ENCODE results near the gene HCK.
"Not testable (repeated sequence)": the region's sequence is repeated elsewhere in the genome, so short reads cannot be mapped to it uniquely, and the experiment has no call there.

The HCK gene

GRCh38 chr20:32109392-32110172, 57.5 kb downstream of the HCK start, which contains the start of gene TM9SF4:
TSS of gene TM9SF4 (plus strand) at chr20:32109714. CDS start at chr20:32109741, 27 bp downstream.
- DNase-seq, result peak; percentile 94

GRCh38 chr20:32110173-32110704, 58.2 kb downstream of the HCK start:
- DNase-seq, result no peak

GRCh38 chr20:32110727-32111126, 58.7 kb downstream of the HCK start:
- DNase-seq, result no peak

DNA sequence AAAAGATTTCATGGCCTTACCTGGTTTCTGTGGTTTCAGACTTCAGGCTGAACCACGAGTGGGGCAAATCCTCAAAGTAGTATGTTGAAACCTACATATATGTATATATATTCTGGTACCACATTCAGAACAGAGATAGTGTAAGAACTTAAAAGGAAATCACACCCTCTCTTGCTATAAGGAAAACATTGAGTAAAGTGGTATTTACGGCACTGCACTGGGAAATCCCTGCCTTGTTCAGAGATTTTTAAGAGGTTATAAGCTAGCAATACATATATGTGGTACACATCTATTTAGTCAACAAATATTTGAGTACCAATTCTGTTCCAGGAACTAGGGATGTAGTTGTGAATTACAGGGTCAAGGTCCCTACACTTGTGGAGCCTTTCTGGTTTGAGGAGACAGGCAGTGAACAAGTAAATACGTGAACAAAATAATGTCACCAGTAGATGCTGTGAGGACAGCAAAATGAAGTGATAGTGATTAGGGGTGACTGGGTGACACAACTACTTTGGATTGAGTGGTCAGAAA, 59.2 kb downstream of the HCK start:
- DNase-seq, result no peak

- no peak for DNase-seq
Measured at GRCh38 chr20:32111753-32112152, 59.7 kb downstream of the HCK start.

DNA sequence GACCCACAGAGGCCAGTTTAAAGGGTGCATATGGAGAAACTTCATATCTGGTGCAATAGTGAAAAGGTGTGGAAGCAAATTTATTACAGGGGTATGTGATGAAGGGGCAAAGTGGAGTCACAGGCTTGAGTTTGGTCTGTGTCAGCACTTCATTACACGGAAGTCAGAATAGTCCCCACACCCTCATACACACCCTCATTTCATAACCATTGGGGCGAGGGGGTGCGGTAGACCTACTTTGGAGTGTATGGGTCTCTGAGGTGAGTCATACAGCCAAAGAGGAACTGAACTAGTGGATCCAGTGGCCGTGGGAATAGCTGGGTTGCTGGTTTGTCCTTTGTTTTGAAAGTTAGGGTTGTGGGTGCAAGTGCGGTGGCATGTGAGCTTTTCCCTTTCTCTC, 60.8 kb downstream of the HCK start:
- DNase-seq, result peak; percentile 24

- DNase-seq, result no peak
Measured at GRCh38 chr20:32113591-32114260, 61.7 kb downstream of the HCK start.

DNA sequence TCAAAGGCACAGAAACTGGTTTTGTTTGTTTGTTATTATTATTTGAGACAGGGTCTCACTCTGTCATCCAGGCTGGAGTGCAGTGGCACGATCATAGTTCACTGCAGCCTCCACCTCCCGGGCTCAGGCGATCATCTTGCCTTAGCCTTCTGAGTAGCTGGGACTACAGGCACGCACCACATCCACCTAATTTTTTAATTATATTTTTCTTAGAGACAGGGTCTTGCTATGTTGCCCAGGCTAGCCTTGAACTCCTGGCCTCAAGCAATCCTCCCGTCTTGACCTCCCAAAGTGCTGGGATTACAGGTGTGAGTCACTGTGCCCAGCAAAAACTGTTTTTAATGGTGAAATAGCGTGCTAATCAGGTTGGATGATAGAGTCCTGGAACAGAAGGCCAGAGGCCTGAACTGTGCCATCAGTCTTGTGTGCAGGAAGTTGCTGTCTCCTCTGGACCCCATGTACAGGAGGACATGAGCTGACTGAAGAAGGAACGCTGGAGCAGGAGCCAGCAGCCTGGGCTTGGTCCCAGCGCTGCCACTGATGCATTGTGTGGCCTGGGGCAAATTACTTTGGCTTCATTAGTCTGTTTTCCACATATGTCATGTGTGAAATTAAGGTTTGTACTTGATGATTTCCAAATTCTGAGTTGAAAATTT, 62.4 kb downstream of the HCK start:
- DNase-seq, result no peak

- DNase-seq, result no peak
Measured at GRCh38 chr20:32115211-32115767, 63.2 kb downstream of the HCK start.

GRCh38 chr20:32116079-32116521, 64.1 kb downstream of the HCK start:
- DNase-seq, result no peak

DNA sequence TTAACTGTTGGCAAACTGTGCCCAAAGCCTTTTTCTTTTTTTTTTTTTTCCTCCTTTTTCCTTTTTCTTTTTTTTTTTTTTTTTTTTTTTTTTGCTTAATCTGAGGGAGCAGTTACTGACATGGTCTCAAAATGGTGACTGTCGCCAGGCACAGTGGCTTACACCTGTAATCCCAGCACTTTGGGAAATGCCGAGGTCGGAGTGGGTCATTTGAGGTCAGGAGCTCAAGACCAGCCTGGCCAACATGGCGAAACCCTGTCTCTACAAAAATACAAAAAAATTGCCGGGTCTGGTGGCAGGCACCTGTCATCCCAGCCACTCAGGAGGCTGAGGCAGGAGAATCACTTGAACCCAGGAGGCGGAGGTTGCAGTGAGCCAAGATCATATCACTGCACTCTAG, 64.8 kb downstream of the HCK start:
- not testable (repeated sequence) for DNase-seq

DNA sequence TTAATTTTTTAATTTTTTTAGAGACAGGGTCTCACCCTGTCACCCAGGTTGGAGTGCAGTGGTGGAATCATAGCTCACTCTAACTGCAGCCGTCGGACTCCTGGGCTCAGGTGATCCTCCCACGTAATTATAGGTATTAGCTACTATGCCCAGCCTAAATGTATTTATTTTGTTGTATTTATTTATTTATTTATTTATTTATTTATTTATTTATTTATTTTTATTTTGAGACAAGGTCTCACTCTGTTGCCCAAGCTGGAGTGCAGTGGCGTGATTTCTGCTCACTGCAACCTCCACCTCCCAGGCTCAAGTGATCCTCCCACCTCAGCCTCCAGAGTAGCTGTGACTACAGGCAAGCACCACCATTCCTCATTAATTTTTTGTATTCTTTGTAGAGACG, 66.4 kb downstream of the HCK start:
- not testable (repeated sequence) for DNase-seq

GRCh38 chr20:32119734-32120133, 67.7 kb downstream of the HCK start:
- DNase-seq, result no peak

DNA sequence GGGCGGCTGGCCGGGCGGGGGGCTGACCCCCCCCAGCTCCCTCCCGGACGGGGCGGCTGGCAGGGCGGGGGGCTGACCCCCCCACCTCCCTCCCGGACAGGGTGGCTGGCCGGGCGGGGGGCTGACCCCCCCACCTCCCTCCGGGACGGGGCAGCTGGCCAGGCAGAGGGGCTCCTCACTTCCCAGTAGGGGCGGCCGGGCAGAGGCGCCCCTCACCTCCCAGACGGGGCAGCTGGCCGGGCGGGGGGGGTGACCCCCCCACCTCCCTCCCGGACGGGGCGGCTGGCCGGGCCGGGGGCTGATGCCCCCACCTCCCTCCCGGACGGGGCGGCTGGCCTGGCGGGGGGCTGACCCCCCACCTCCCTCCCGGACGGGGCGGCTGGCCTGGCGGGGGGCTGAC, 69.9 kb downstream of the HCK start:
- DNase-seq, result not testable (repeated sequence)

- no peak for DNase-seq
Measured at GRCh38 chr20:32123088-32123487, 71.0 kb downstream of the HCK start.

DNA sequence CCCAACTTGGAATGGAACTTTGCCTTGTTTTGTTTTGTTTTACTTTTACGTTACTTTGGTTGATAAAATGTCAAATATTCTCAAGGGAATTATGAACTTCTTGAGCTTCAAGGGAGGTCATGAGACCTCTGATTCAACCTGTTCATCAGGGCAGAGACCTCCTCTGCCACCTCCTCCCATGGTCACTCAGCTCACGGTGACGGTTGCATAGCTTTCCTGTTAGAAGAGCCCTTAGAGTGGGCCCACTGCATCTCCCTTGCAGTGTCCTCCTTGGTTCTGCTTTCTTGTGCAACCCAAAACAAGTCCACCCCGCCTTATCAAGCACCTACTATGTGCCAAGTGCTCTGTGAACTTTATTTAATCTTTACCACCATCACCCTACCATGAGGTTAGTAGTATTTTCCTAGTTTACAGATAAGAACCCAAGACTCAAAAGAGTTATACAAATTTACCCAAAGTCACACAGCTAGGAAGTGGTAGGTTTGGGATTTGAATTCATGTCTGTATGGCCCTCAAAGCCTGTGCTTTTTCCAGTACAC, 72.9 kb downstream of the HCK start:
- no peak for DNase-seq

DNA sequence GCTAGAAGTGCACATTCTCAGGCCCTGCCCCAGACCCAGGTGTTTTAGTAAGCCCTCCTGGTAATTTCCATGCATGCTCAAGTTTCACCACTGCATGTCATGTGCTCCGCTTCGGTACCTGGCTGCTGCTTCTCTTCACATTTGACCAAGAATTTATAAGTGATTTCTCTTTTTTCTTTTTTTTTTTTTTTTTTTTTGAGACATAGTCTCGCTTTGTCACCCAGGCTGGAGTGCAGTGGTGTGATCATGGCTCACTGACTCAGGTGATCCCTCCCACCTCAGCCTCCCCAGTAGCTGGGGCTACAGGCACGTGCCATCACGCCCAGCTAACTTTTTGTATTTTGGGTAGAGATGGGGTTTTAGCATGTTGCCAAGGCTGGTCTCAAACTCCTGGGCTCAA, 73.5 kb downstream of the HCK start:
- DNase-seq, result no peak

GRCh38 chr20:32126919-32127318, 74.9 kb downstream of the HCK start:
- DNase-seq, result no peak

DNA sequence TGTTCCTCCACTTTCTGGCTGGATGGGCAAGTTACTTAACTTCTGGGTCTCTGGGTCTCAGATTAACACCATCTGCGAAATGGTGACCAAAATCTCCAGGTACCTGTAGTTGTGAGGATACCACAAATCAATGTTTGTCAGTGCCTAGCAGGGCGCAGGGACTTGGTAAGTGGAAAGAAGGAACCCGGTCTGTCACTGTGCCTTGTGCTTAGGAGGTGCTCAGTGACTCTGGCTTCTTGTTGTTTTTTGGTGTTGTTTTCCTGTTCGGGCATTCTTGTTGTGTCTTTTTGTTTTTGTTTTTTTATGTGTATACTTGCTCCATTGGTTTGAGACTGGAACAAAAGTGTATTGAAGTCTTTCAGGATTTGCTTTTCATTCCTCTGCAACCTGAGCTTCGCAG, 75.3 kb downstream of the HCK start:
- no peak for DNase-seq

GRCh38 chr20:32128167-32128566, 76.1 kb downstream of the HCK start:
- no peak for DNase-seq

GRCh38 chr20:32129863-32130262, 77.8 kb downstream of the HCK start:
- DNase-seq, result no peak

DNA sequence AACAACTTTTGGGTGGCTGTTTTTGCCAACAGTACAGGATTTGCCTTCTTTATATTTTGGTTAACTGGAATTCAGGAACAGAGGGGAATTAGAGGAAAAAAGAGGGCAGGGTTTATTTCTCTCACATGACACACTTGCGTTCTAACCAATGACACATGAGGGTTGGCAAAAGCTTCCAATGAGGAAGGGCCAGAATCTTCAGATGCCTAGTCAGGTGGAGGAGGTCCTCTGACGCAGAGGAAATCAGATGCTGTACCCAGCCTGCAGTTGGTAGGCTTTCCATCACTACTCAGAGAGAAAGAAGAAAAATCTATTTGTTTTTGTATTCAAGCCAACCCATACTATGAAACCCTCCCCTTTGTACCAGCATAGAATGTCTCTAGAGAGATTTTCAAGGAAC, 78.3 kb downstream of the HCK start:
- DNase-seq, result no peak

DNA sequence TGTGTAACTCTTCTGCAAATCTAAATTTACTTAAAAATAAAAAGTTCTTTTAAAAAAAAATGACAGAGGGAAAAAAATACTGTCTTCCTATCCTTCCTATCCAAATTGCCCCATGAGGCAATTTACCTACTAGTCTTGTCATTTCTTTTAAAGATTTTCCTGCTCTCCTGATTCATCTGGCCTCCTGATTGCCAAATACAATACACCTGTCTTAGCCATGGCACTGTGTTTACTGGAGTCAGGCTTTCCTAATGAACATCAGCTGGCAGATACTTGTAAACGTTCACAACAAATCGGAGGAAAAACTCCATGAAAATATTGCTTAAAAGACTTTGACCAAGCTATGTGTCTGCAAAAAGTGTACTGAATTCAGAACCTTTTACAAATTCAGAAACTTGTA, 78.9 kb downstream of the HCK start:
- DNase-seq, result no peak

Measured in CD4-positive, alpha-beta T cell treated with Interleukin-12 subunit alpha and Interleukin-12 subunit beta, for 1 hour (primary cell).